ENCODE data around the gene NLGN3. TPM values are rescaled to one million over a fixed set of nuclear protein-coding genes. Genes with fewer than 3 reads are reported as not detected.

The NLGN3 gene
- total and polyA plus RNA-seq, 2 of the 8 experiments (the other 6 are each of a cell fraction or from before 2014, with no cell fraction given), result 12.0 to 14.8 TPM

DNA sequence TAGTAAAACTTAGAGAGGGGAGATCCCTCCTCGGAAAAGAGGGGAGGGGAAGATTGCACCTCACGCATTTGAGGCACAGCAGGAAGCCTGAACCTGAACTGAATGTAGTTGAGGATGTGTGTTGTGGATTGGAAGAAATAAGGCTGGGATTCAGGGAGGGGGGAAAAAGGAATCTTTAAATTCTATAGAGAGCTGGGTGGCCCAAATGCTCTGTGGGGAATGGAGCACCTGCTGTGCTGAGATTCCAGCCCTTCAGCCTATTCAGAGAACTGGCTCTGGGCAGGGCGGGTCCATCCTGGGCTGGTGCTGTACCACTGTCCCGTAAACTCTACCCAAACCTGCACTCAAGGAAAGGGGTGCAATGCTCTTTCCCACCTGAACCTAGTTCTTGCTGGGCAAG, 44.9 kb upstream of the NLGN3 start:
- Histone ChIP-seq H3K4me2 (ENCODE audit: insufficient read depth in 1 of 2, low read depth in 2 of 2, low read length in 2 of 2) (peak overlapping the region; percentile 68 to 95), H2BK5ac (ENCODE audit: low read depth, low read length) (no peak overlapping the region), H3K4me3 (ENCODE audit: extremely low read depth in 1 of 4, insufficient read depth in 2 of 4, low read depth in 3 of 4, low read length in 4 of 4) (peak overlapping the region in 2 of 4 experiments; percentile 16 to 53; a peak in 5 of 8 replicates), H3K27me3 (replicated peaks in 1 of 4; ENCODE audit: control insufficient read depth in 3 of 4, extremely low read depth in 1 of 4, insufficient read depth in 3 of 4, low read length in 3 of 4) (peaks cover 0 to 5% (median 0%) of the 10 kb centered on the region in 4 experiments; a peak in 1 of 7 replicates), H3K23ac (ENCODE audit: insufficient read length) (no peak overlapping the region), H3K56ac (replicated peaks; ENCODE audit: insufficient read length, low read depth, low read length) (no peak overlapping the region), H3K18ac (ENCODE audit: extremely low read depth, low read length) (no peak overlapping the region), H4K8ac (ENCODE audit: extremely low read depth, insufficient read depth, low read length) (no peak overlapping the region; the same call in 1 of the 2 replicates), H3K14ac (ENCODE audit: insufficient read length) (no peak overlapping the region), H2BK12ac (ENCODE audit: low read depth, low read length) (no peak overlapping the region), H3K4me1 (replicated peaks in 1 of 4; ENCODE audit: control insufficient read depth in 3 of 4, insufficient read depth in 4 of 4, low read length in 3 of 4) (peaks cover 9 to 39% (median 21%) of the 10 kb centered on the region in 4 experiments), H3K36me3 (ENCODE audit: control insufficient read depth in 2 of 4, insufficient read depth in 4 of 4, low read length in 3 of 4) (peaks cover 0 to 6% (median 0%) of the 10 kb centered on the region in 4 experiments; a peak in 1 of 8 replicates), H3K9ac (replicated peaks in 1 of 4; ENCODE audit: extremely low read depth in 1 of 4, low read depth in 3 of 4, low read length in 3 of 4) (no peak overlapping the region; a peak in 1 of 7 replicates), H2AFZ (ENCODE audit: low read length) (no peak overlapping the region), H2AK5ac (ENCODE audit: low read depth, low read length) (no peak overlapping the region), H3K9me3 (ENCODE audit: insufficient read depth in 2 of 2, low read depth in 1 of 2, low read length in 1 of 2) (no peaks in the 10 kb centered on the region), H4K5ac (ENCODE audit: insufficient read length, low read depth, low read length) (no peak overlapping the region), H2BK20ac (ENCODE audit: low read length) (no peak overlapping the region), H3K27ac (ENCODE audit: low read depth, low read length) (no peak overlapping the region), H2BK120ac (replicated peaks; ENCODE audit: low read depth, low read length) (no peak overlapping the region), H4K20me1 (replicated peaks in 1 of 2; ENCODE audit: control insufficient read depth in 1 of 2, insufficient read depth in 2 of 2, low read length in 2 of 2) (peaks cover 0 to 2% of the 10 kb centered on the region in 2 experiments), H3K4ac (replicated peaks; ENCODE audit: insufficient read length, low read depth, low read length) (no peak overlapping the region), H3K23me2 (ENCODE audit: low read depth, low read length) (peaks cover 10% of the 10 kb centered on the region), H4K91ac (replicated peaks; ENCODE audit: insufficient read length, low read length) (no peak overlapping the region), H2BK15ac (ENCODE audit: low read length) (no peak overlapping the region), H3K79me1 (ENCODE audit: low read depth, low read length) (no peaks in the 10 kb centered on the region; the same call in 1 of the 2 replicates), H3K79me2 (ENCODE audit: control insufficient read depth in 1 of 2, insufficient read depth in 2 of 2, low read length in 2 of 2) (peaks cover 0 to 8% of the 10 kb centered on the region in 2 experiments; a peak in 2 of 4 replicates)
- FAIRE-seq (no peak), DNase-seq (ENCODE audit: low read depth in 1 of 2, low spot score in 2 of 2) (peak in 1 of 2 experiments; percentile 47)
- ChIA-PET POLR2A (ENCODE audit: partially characterized antibody) (interaction anchor here (0.9 to 2.4 kb wide), 8 partner anchors 12 to 41 kb away, joined by 3 to 17 read pairs (median 4); partner anchors contain the start of genes IL2RG, MED12 and SNX12), CTCF (ENCODE audit: partially characterized antibody) (interaction anchor here (0.8 to 1.3 kb wide), 10 partner anchors 15 to 238 kb away, joined by 3 to 8 read pairs (median 4); no protein-coding TSS in a partner anchor)
- TF ChIP-seq JUND (IDR thresholded peaks at IDR 0.05; ENCODE audit: low read length) (no peak), EP300 (IDR thresholded peaks at IDR 0.05; ENCODE audit: borderline replicate concordance in 1 of 2, low read depth in 2 of 2, low read length in 2 of 2) (0 out of 3 replicates have a peak, but pooled peaks of 1 of the 2 experiments have one; percentile 13), CHD1 (IDR thresholded peaks at IDR 0.05; ENCODE audit: low read depth, low read length) (no peak), TAF1 (IDR thresholded peaks at IDR 0.05; ENCODE audit: low read depth, low read length) (no peak), SP4 (IDR thresholded peaks at IDR 0.05; ENCODE audit: low read length) (no peak), SUZ12 (IDR thresholded peaks at IDR 0.05; ENCODE audit: low read length) (no peak), TEAD4 (IDR thresholded peaks at IDR 0.05; ENCODE audit: low read depth, low read length) (peak; percentile 66), KDM4A (IDR thresholded peaks at IDR 0.05; ENCODE audit: low read depth, low read length, severe bottlenecking) (no peak), KDM5A (IDR thresholded peaks at IDR 0.05; ENCODE audit: low read length) (no peak), SIX5 (IDR thresholded peaks at IDR 0.05; ENCODE audit: low read depth, low read length) (no peak), SP1 (IDR thresholded peaks at IDR 0.05; ENCODE audit: low read depth, low read length) (0 out of 2 replicates have a peak, but pooled peaks have one; percentile 17)
- WGBS, 2 experiments (ENCODE audit: extremely low coverage in 1 of 2, insufficient coverage in 1 of 2, insufficient read length in 1 of 2, insufficient replicate concordance in 2 of 2, low coverage in 1 of 2, low lambda C conversion rate in 2 of 2, missing lambda C conversion rate in 1 of 2), result 0% methylated on average over 3 of the region's 4 CpGs; no CpG with 5 or more reads in 1 of the 2 experiments
